Effector memory CD4-positive, alpha-beta T cell (primary cell): ENCODE data around the gene SLC32A1.

Source experiments
- DNase-seq, 3 donors: peaks; one replicate each; pipeline ENCODE4 v3.0.0-alpha.2; 2020
- H3K27ac ChIP-seq: 2 replicates; pipeline ENCODE4 v1.7.0; 2013; ENCODE audit warnings: mild to moderate bottlenecking, low read length, moderate library complexity; ENCODE audit not compliant: insufficient read depth, poor library complexity, severe bottlenecking
- H3K27me3 ChIP-seq: replicated peaks from 2 replicates; pipeline ENCODE4 v1.7.0; 2013; ENCODE audit warnings: mild to moderate bottlenecking, low read length; ENCODE audit not compliant: insufficient read depth, control insufficient read depth, poor library complexity, severe bottlenecking
- H3K36me3 ChIP-seq: 2 replicates; pipeline ENCODE4 v1.7.0; 2013; ENCODE audit warnings: mild to moderate bottlenecking, low read length, moderate library complexity; ENCODE audit not compliant: control insufficient read depth, insufficient read depth
- H3K4me1 ChIP-seq: 2 replicates; pipeline ENCODE4 v1.7.0; 2013; ENCODE audit warnings: low read length, mild to moderate bottlenecking; ENCODE audit not compliant: control insufficient read depth, insufficient read depth, poor library complexity, severe bottlenecking
- H3K4me3 ChIP-seq: 2 replicates; pipeline ENCODE4 v1.7.0; 2013; ENCODE audit warnings: low read length, low read depth, mild to moderate bottlenecking; ENCODE audit not compliant: insufficient read depth, poor library complexity, severe bottlenecking
- H3K9me3 ChIP-seq: 2 replicates; pipeline ENCODE4 v1.7.0; 2013; ENCODE audit warnings: mild to moderate bottlenecking, low read length, moderate library complexity; ENCODE audit not compliant: control insufficient read depth

Gene SLC32A1

DNA sequence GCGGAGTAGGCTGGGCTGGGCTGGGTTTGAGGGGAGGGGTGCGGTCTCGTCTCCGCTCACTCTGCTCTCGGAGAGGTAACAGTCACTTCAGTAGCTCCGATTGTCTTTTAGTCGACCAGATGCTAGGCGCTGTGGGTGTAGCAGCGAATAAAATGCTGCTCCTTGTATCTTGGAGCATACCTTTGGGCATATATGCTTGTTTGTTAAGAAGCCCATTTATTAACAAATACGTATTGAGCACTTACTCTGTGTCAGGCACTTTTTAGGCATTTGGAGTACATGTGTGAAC, 24.5 kb downstream of the SLC32A1 start:
- Histone ChIP-seq H3K9me3 (no peaks in the 10 kb centered on the region), H3K4me1 (peaks cover 13% of the 10 kb centered on the region), H3K27me3 (no peaks in the 10 kb centered on the region), H3K27ac (peak overlapping the region; percentile 93), H3K4me3 (peak overlapping the region; percentile 90), H3K36me3 (peaks cover 15% of the 10 kb centered on the region)
- DNase-seq: peak in 1 of 3 donors; percentile 10

DNA sequence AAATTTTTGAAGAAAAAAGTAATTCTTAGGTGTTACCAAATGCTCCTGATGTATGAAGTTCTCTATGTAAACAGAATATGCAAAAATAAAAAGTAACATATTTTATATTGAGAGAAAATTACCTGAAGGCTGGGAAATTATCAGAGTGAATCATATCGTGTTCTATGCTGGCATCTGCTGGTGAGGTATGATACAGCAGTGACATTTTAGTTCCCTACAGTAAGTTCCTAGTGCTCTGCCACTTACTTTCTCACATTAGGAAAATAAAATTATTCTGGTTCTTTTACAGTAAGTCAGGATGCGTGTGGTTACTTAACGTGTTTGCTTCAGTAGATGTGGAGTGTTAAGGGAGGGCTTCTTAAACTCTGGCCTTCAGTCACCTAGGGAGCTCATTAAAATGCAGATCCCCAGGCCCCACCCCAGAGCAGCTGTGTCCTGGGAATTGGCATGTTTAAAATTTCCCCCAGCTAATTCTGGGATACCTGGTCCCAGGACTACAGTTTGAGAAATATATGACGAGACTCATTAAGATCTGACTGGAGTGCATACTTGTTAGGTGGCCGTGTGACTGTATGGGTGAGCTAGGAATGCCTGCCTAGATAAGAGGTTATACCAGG, 27.2 kb downstream of the SLC32A1 start:
- H3K4me1 ChIP-seq: peaks cover 13% of the 10 kb centered on the region
- H3K27ac ChIP-seq: no peak overlapping the region
- no peaks in the 10 kb centered on the region for H3K9me3 ChIP-seq
- no peaks in the 10 kb centered on the region for H3K27me3 ChIP-seq
- H3K4me3 ChIP-seq: no peak overlapping the region
- H3K36me3 ChIP-seq: peaks cover 37% of the 10 kb centered on the region
- DNase-seq: no peak

DNA sequence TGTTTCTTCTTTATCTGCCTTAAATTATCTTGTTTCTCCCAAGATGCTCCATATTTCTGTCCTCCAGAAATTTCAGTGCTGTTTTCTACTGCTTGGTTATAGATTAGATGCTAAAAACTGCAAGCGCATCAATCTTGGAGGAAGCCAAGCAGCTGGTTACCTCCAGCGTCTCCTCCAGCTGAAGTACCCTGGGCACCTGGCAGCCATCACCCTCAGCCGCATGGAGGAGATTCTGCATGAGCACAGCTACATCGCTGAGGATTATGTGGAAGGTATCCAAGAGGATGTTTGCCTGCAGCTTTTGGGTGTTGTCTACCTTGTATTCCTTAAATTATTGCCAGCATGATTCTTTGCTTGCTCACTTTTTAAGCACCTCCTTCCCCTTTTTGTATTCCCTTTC, 27.7 kb downstream of the SLC32A1 start:
- H3K9me3 ChIP-seq: no peaks in the 10 kb centered on the region
- H3K27me3 ChIP-seq: no peaks in the 10 kb centered on the region
- no peak for DNase-seq
- no peak overlapping the region for H3K4me3 ChIP-seq
- peaks cover 13% of the 10 kb centered on the region for H3K4me1 ChIP-seq
- no peak overlapping the region for H3K27ac ChIP-seq
- peaks cover 37% of the 10 kb centered on the region for H3K36me3 ChIP-seq

DNA sequence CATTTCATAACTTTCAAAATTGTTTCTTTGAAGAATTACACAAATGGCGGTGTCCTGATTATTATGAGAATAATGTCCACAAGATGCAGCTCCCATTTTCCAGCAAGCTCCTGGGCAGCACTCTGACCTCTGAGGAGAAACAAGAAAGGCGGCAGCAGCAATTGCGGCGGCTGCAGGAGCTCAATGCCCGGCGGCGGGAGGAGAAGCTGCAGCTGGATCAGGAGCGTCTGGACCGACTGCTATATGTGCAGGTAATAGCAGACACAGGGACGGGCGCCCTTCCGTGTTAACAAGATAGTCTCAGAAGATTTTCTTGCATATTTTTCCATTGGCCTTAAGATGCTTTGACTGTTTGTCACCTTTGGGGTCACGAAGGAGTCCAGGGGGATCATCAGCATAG, 30.6 kb downstream of the SLC32A1 start:
- H3K4me3 ChIP-seq: no peak overlapping the region
- peaks cover 57% of the 10 kb centered on the region for H3K36me3 ChIP-seq

DNA sequence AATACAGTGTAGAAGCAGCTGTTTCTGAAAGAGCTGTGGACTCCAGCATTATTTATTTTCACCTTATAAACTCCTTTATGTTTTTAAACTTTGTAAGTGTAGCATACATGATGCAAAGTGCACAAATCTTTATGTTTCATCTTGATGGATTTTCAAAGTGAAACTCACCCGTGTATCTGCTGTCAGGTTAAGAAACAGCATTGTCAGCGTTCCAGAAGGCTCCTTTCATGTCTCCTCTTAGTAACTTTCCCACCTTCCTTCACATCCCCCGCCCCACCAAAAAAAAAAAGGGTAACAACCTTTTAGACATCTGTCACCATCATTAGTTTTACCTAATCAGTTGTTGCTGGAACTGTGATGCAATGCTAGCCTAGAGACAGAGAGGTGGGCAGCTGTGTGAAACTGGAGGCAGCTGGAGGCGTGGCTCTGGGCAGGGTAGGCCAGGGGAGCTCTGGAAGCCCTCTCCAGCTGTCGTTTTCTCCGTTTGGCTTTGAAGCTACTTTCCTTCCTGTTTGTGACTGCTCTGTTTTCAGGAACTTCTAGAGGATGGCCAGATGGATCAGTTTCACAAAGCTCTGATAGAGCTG, 31.1 kb downstream of the SLC32A1 start:
- no peak for DNase-seq
- peaks cover 61% of the 10 kb centered on the region for H3K36me3 ChIP-seq

More for the DNA sequence above, 30.6 kb downstream of the SLC32A1 start:
- Histone ChIP-seq H3K4me1 (no peaks in the 10 kb centered on the region), H3K9me3 (no peaks in the 10 kb centered on the region), H3K27me3 (no peaks in the 10 kb centered on the region), H3K27ac (no peak overlapping the region)
- no peak for DNase-seq

DNA sequence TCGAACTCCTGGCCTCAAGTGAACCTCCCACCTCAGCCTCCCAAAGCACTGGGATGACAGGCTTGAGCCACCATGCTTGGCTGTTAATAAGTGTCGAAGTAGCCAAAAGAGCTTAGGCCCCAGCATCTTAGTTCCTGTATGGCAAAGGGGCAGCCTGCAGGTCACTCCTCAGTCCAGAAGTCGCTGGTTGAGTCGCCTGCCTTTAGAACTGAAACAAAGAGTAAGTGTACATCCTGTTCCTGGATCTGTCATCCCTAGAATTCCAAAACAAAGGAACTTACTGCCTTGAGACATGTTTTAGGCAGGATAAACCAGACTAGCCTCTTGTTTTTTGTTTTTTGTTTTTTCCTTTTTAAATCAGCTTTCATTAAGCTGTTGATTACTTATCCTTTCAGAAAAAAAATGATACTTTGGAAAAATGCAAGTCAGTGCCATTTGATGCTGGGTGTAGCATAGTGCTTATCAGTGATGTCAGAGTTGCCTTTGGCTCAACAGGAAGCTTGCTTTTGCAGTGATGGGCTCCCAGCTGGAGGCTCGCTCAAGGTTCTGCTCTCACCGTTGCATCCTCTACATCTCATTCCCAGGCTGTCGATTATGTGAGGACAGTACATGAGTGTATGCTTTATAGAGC, 33.0 kb downstream of the SLC32A1 start:
- Histone ChIP-seq H3K27ac (no peak overlapping the region), H3K27me3 (no peaks in the 10 kb centered on the region), H3K4me1 (no peaks in the 10 kb centered on the region), H3K4me3 (no peak overlapping the region), H3K9me3 (no peaks in the 10 kb centered on the region), H3K36me3 (peaks cover 73% of the 10 kb centered on the region)
- DNase-seq: no peak

More for the DNA sequence above, 31.1 kb downstream of the SLC32A1 start:
- Histone ChIP-seq H3K4me3 (no peak overlapping the region), H3K27me3 (no peaks in the 10 kb centered on the region), H3K9me3 (no peaks in the 10 kb centered on the region), H3K4me1 (no peaks in the 10 kb centered on the region), H3K27ac (no peak overlapping the region)

DNA sequence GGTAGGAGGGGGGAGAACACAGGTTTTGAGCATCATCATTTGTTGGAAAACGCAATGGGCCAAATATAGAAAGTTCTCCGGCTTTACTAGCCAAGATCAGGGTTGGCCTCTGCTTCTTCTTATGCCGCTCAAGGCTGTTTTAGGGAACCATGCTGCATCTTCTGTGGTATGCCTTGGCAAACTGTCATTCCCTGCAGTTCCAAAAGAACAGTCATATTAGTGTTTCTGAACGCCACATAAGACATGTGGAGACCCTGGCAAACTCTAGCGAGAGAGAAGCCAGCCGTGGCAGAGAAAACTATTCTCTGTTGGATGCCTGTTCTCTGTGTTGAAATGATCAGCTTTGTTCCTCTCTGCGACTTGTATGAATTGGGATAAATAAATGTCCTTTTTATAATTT, 34.8 kb downstream of the SLC32A1 start:
- no peaks in the 10 kb centered on the region for H3K9me3 ChIP-seq
- H3K27ac ChIP-seq: no peak overlapping the region
- no peaks in the 10 kb centered on the region for H3K4me1 ChIP-seq
- H3K4me3 ChIP-seq: no peak overlapping the region
- no peak for DNase-seq
- H3K36me3 ChIP-seq: peaks cover 76% of the 10 kb centered on the region
- H3K27me3 ChIP-seq: no peaks in the 10 kb centered on the region

DNA sequence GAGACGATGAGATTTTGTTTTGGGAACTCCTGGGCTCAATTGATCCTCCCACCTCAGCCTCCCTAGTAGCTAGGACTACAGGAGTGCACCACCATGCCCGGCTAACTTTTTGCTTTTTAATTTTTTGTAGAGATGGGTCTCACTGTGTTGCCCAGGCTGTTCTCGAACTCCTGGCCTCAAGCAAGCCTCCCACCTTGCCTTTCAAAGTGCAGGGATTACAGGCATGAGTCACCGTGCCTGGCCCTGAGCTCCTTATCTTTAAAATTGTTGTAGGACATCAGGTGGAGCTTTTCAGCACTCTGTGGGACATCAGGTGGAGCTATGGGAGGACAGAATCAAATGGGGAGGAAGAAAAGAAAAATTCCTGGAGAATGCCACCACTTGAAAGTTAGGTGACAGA, 36.7 kb downstream of the SLC32A1 start:
- no peak overlapping the region for H3K27ac ChIP-seq
- no peaks in the 10 kb centered on the region for H3K4me1 ChIP-seq
- H3K36me3 ChIP-seq: peaks cover 72% of the 10 kb centered on the region
- no peaks in the 10 kb centered on the region for H3K9me3 ChIP-seq
- no peak overlapping the region for H3K4me3 ChIP-seq
- no peaks in the 10 kb centered on the region for H3K27me3 ChIP-seq
- DNase-seq: no peak

DNA sequence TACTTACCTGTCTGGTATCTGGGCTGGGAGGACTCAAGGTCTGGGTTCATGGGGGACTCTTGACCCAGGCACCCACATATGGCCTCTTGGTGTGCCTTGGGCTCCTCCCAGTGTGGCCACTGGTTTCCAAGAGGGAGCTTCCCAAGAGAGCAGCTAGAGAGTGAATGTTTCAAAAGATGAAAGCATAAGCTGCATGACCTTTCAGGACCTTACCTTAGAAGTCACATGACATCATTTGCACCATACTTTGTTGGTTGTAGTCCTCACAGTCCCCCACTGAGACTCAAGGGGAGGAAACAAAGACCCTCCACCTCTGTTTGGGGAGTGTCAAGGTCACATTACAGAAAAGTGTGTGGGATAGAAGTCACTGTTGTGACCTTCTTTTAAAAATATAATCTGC, 37.9 kb downstream of the SLC32A1 start:
- H3K27me3 ChIP-seq: no peaks in the 10 kb centered on the region
- H3K9me3 ChIP-seq: no peaks in the 10 kb centered on the region
- peaks cover 75% of the 10 kb centered on the region for H3K36me3 ChIP-seq
- no peak overlapping the region for H3K27ac ChIP-seq
- H3K4me3 ChIP-seq: no peak overlapping the region
- no peaks in the 10 kb centered on the region for H3K4me1 ChIP-seq
- no peak for DNase-seq

DNA sequence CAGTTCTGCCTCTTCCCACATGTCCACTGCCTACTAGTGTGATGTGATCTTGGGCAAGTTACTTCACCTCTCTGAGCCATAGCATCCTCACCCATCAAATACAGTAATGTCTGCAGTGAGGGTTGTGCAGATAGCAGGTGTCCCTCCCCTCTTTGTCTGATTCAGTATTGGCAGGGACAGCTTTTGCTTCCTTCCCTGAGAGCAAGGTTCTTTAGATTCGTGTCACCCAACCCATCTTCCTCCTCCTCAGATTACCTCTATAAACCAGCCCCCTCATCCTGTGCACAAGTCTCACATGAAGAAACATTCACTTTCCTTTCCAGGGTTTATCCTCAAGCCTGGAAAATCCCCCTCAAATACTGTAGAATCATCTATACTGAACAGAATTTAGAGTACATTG, 39.3 kb downstream of the SLC32A1 start:
- Histone ChIP-seq H3K4me3 (no peak overlapping the region), H3K4me1 (no peaks in the 10 kb centered on the region), H3K36me3 (peaks cover 80% of the 10 kb centered on the region), H3K27me3 (no peaks in the 10 kb centered on the region), H3K9me3 (no peaks in the 10 kb centered on the region), H3K27ac (no peak overlapping the region)
- DNase-seq: no peak
